ENCODE results near the gene GPR137C. TPM values are rescaled to one million over a fixed set of nuclear protein-coding genes. Genes with fewer than 3 reads are reported as not detected.

Gene GPR137C
- total and polyA plus RNA-seq, 3 donors from 2014 or later = 2.9 to 9.4 (median 7.1) TPM

DNA sequence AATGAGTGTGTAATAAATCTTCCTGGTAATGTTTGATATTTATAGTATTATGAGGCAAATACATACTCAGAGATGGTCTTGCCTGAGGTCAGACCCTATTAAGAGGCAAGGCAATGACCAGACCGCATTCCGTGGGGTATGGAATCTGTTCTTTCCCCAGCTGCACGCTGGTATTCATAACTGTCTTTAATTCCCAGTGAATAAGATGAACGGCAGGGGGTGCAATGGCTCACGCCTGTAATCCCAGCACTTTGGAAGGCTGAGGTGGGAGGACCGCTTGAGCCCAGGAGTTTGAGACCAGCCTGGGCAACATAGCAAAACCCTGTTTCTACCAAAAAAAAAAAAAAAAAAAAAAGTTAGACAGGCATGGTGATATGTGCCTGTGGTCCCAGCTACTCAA, 98.1 kb downstream of the GPR137C start:
- H3K4me3 ChIP-seq = no peak overlapping the region
- no peaks in the 10 kb centered on the region for H3K9me3 ChIP-seq
- no peak for DNase-seq
- H3K27me3 ChIP-seq = no peaks in the 10 kb centered on the region
- H3K4me1 ChIP-seq = no peaks in the 10 kb centered on the region
- no peak overlapping the region for H3K27ac ChIP-seq
- TF ChIP-seq, protein P1, sequence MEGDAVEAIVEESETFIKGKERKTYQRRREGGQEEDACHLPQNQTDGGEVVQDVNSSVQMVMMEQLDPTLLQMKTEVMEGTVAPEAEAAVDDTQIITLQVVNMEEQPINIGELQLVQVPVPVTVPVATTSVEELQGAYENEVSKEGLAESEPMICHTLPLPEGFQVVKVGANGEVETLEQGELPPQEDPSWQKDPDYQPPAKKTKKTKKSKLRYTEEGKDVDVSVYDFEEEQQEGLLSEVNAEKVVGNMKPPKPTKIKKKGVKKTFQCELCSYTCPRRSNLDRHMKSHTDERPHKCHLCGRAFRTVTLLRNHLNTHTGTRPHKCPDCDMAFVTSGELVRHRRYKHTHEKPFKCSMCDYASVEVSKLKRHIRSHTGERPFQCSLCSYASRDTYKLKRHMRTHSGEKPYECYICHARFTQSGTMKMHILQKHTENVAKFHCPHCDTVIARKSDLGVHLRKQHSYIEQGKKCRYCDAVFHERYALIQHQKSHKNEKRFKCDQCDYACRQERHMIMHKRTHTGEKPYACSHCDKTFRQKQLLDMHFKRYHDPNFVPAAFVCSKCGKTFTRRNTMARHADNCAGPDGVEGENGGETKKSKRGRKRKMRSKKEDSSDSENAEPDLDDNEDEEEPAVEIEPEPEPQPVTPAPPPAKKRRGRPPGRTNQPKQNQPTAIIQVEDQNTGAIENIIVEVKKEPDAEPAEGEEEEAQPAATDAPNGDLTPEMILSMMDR (IDR thresholded peaks at IDR 0.05) = no peak
- no peak for TF ChIP-seq POLR2A (IDR thresholded peaks at IDR 0.05)
- intact Hi-C loops (cut with DNase I; ENCODE audit: low total_unique reads) = no loop called here
- WGBS, 2 donors = 81 to 87% methylated on average over 6 of the region's 6 CpGs
- no peaks in the 10 kb centered on the region for H3K36me3 ChIP-seq (ENCODE audit: low read depth, missing control alignments)

DNA sequence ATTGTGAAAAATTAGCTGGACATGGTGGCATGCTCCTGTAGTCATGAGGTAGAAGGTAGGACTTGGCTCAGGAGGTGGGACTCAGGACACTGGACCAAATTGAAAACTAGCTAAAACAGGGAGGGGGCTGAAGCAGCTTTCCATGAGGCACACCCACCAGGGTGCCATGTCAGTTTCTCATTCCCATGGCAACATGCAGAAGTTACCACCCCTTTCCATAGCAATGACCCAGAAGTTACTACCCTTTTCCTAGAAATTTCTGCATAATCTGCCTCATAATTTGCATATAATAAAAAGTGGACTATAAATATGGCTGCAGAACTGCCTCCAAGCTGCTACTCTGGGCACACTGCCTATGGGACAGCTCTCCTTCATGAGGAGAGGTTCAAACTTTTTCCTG, 104.3 kb downstream of the GPR137C start:
- intact Hi-C loops (cut with DNase I; ENCODE audit: low total_unique reads) = no loop called here
- TF ChIP-seq, protein P1 (IDR thresholded peaks at IDR 0.05) = no peak
- TF ChIP-seq POLR2A (IDR thresholded peaks at IDR 0.05) = no peak
- Histone ChIP-seq H3K27ac (no peak overlapping the region), H3K36me3 (ENCODE audit: low read depth, missing control alignments) (no peaks in the 10 kb centered on the region), H3K4me3 (no peak overlapping the region), H3K27me3 (no peaks in the 10 kb centered on the region), H3K4me1 (no peaks in the 10 kb centered on the region), H3K9me3 (no peaks in the 10 kb centered on the region)
- DNase-seq = no peak

DNA sequence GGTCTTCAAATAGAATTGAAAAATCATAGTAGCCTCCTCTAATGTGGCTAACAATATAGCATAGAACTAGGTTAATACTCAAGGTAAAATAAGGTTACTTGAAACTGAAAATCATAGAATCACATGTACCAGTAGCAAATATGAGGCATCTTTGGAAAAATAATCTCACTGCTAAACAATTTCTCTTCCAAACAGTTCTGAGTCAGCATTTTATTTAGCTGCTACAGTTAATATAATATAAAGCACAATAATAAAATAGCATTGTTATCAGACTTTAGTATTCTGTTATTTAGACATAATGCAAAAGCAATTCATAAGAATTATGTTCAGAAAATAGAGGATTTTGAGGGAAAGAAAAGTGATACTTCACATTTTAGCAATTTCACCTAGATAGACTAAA, 107.7 kb downstream of the GPR137C start:
- intact Hi-C loops (cut with DNase I; ENCODE audit: low total_unique reads) = no loop called here
- H3K36me3 ChIP-seq (ENCODE audit: low read depth, missing control alignments) = no peaks in the 10 kb centered on the region
- H3K27ac ChIP-seq = no peak overlapping the region

DNA sequence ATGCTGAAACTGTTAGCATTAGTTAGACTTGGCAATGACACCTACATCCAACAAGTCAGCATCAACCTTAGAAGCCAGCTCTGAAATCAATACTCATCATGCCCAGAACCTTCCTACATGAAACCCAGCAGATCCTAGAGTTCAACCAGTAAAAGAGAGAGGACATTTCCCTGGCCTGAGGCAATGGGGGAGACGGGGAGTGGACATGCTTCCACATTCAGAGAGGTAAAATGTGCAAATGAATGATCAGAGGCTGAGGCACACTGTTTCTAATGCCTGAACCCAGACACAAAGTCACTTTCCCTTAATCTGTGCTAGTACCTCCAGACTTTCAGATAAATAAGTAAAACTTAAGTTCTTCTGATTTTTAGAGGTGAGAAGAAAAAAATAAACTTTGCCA, 108.2 kb downstream of the GPR137C start:
- H3K27ac ChIP-seq = no peak overlapping the region
- no peaks in the 10 kb centered on the region for H3K9me3 ChIP-seq
- TF ChIP-seq, protein P1 (IDR thresholded peaks at IDR 0.05) = no peak
- TF ChIP-seq POLR2A (IDR thresholded peaks at IDR 0.05) = no peak
- no peaks in the 10 kb centered on the region for H3K36me3 ChIP-seq (ENCODE audit: low read depth, missing control alignments)
- intact Hi-C loops (cut with DNase I; ENCODE audit: low total_unique reads) = no loop called here
- H3K4me1 ChIP-seq = no peaks in the 10 kb centered on the region
- H3K27me3 ChIP-seq = no peaks in the 10 kb centered on the region
- no peak for DNase-seq
- H3K4me3 ChIP-seq = no peak overlapping the region
- WGBS, 2 donors = 82 to 87% methylated on average over 1 of the region's 1 CpG

More for the DNA sequence above, 107.7 kb downstream of the GPR137C start:
- Histone ChIP-seq H3K9me3 (no peaks in the 10 kb centered on the region), H3K4me3 (no peak overlapping the region), H3K27me3 (no peaks in the 10 kb centered on the region), H3K4me1 (no peaks in the 10 kb centered on the region)
- TF ChIP-seq POLR2A (IDR thresholded peaks at IDR 0.05) = no peak
- TF ChIP-seq, protein P1 (IDR thresholded peaks at IDR 0.05) = no peak
- DNase-seq = no peak

DNA sequence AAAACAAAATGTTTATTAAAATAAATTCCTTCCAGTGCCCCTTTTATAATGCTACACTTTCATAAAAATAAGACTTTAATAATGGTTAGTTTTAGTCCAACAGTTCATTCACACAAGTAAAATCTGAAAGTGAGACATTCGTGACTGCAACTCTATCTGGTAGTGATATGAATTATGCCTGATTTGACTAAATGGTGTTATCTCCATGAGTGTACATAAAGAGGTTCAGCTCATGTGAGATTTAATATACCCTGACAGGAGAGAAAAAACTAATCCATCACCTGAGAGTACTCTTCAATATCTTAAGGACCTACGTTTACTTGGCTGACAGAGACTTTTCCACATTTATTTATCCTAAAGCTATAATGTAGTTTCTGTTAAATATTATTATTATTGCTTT, 108.7 kb downstream of the GPR137C start:
- Histone ChIP-seq H3K27ac (no peak overlapping the region), H3K4me3 (no peak overlapping the region), H3K36me3 (ENCODE audit: low read depth, missing control alignments) (no peaks in the 10 kb centered on the region), H3K9me3 (no peaks in the 10 kb centered on the region), H3K27me3 (no peaks in the 10 kb centered on the region), H3K4me1 (no peaks in the 10 kb centered on the region)
- DNase-seq = no peak
- WGBS, 2 donors = 85 to 88% methylated on average over 2 of the region's 2 CpGs
- intact Hi-C loops (cut with DNase I; ENCODE audit: low total_unique reads) = no loop called here
- TF ChIP-seq, protein P1 (IDR thresholded peaks at IDR 0.05) = no peak
- TF ChIP-seq POLR2A (IDR thresholded peaks at IDR 0.05) = no peak
